GM12878 (cell line): Measurements from ENCODE around the gene MYCBP. TPM values are rescaled to one million over a fixed set of nuclear protein-coding genes. Genes with fewer than 3 reads are reported as not detected.

Experiments used
- ATAC-seq: fragments of 200-7000 bp; cut with Tn5 transposase; 3 replicates; pipeline ENCODE4 v1.9.1; 2020; ENCODE audit warnings: mild to moderate bottlenecking, moderate library complexity
- BruUV-seq: library from RNA; stranded (reverse); fragments of 400-500 nt; replicated peaks from 2 replicates; lab custom pipeline; 2021; lab: Mats Ljungman, UMichigan
- CTCF ChIA-PET: fragments of 300-600 bp; sonication (Branson Sonifier 250); formaldehyde crosslinking; extraction: SDS; loops from one replicate; lab custom pipeline; 2021; ENCODE audit warnings: inconsistent platforms; lab: Yijun Ruan, JAX
- POLR2A ChIA-PET: fragments of 350-600 bp; formaldehyde crosslinking; extraction: SDS; loops from one replicate; lab custom pipeline; 2021; ENCODE audit warnings: inconsistent platforms; lab: Charles Lee
- RAD21 ChIA-PET: fragments of 300-600 bp; sonication (Branson Sonifier 250); formaldehyde crosslinking; loops from one replicate; lab custom pipeline; 2023; ENCODE audit warnings: antibody characterized with exemption; ENCODE audit not compliant: unreplicated experiment; lab: Charles Lee
- SMC1A ChIA-PET: fragments of 300-600 bp; sonication (Branson Sonifier 250); formaldehyde crosslinking; loops from one replicate; lab custom pipeline; 2023; ENCODE audit not compliant: unreplicated experiment, uncharacterized antibody; lab: Charles Lee
- DNase-seq: peaks from one replicate; pipeline ENCODE4 v3.0.0-alpha.2; 2011; ENCODE audit warnings: low read depth, low spot score
- FAIRE-seq: peaks from 3 replicates; lab custom pipeline; 2011; peaks lifted over from hg19 to GRCh38; lab: Jason Lieb, UNC
- H2AFZ ChIP-seq: 2 replicates; pipeline ENCODE4 v1.6.0; 2011; ENCODE audit warnings: low read depth, low read length, control low read depth; ENCODE audit not compliant: control insufficient read depth
- H3K27ac ChIP-seq: 2 replicates; pipeline ENCODE4 v1.5.1; 2011; ENCODE audit warnings: control low read depth; ENCODE audit not compliant: control insufficient read depth, insufficient read depth
- H3K27me3 ChIP-seq, 2 experiments: replicated peaks in 1 of 2; 2 replicates each; pipeline versions ENCODE4 v1.6.0 to v1.6.1; 2011; ENCODE audit warnings: low read length in 1 of 2; ENCODE audit not compliant: control insufficient read depth in 2 of 2, insufficient read depth in 2 of 2
- H3K36me3 ChIP-seq, 2 experiments: 2 replicates each; pipeline ENCODE4 v1.5.1; 2011; ENCODE audit warnings: low read length in 1 of 2; ENCODE audit not compliant: control insufficient read depth in 2 of 2, insufficient read depth in 2 of 2
- H3K4me1 ChIP-seq: 2 replicates; pipeline ENCODE4 v1.6.1; 2011; ENCODE audit warnings: mild to moderate bottlenecking, low read length, moderate library complexity, mixed read lengths; ENCODE audit not compliant: control insufficient read depth, insufficient read depth
- H3K4me2 ChIP-seq: 2 replicates; pipeline ENCODE4 v1.6.0; 2011; ENCODE audit warnings: control low read depth; ENCODE audit not compliant: control insufficient read depth, insufficient read depth
- H3K4me3 ChIP-seq: fragments of 200-600 bp; sonication (generic); 2 replicates; pipeline ENCODE4 v1.5.1; 2016
- H3K79me2 ChIP-seq: 2 replicates; pipeline ENCODE4 v1.6.0; 2011; ENCODE audit warnings: low read length; ENCODE audit not compliant: control insufficient read depth, insufficient read depth
- H3K9ac ChIP-seq: 2 replicates; pipeline ENCODE4 v1.8.0; 2011; ENCODE audit warnings: low read length, control low read depth, mixed read lengths; ENCODE audit not compliant: control insufficient read depth, insufficient read depth
- H3K9me3 ChIP-seq: replicated peaks from 3 replicates; pipeline ENCODE4 v1.5.1; 2011; ENCODE audit warnings: mild to moderate bottlenecking, low read length; ENCODE audit not compliant: control insufficient read depth, insufficient read depth
- H4K20me1 ChIP-seq: 2 replicates; pipeline ENCODE4 v1.6.0; 2011; ENCODE audit not compliant: control insufficient read depth, insufficient read depth
- CBX3 ChIP-seq: fragments of 200-600 bp; sonication (generic); IDR thresholded peaks from 2 replicates; pipeline ENCODE4 v1.6.1; 2016; ENCODE audit warnings: low read depth, borderline replicate concordance
- CREB1 ChIP-seq: IDR thresholded peaks from 2 replicates; pipeline ENCODE4 v1.6.1; 2012; ENCODE audit warnings: low read depth, mild to moderate bottlenecking, inconsistent platforms
- CUX1 ChIP-seq: IDR thresholded peaks from 2 replicates; pipeline ENCODE4 v1.6.1; 2012; ENCODE audit warnings: improper control_type of control experiment, low read depth, low read length; ENCODE audit not compliant: insufficient replicate concordance
- E2F8 ChIP-seq: fragments of 450-650 bp; IDR thresholded peaks from 2 replicates; pipeline ENCODE4 v1.6.1; 2018; ENCODE audit warnings: mild to moderate bottlenecking, low read depth, moderate library complexity; ENCODE audit not compliant: partially characterized antibody
- ETV6 ChIP-seq, 2 experiments: fragments of 450-650 bp in 1 of 2; IDR thresholded peaks in 1 of 2; conservative IDR thresholded peaks in 1 of 2; 2 replicates each; pipeline ENCODE4 v1.6.1; 2014; ENCODE audit warnings: antibody characterized with exemption in 1 of 2, borderline replicate concordance in 1 of 2, low read depth in 1 of 2, mild to moderate bottlenecking in 1 of 2, moderate library complexity in 1 of 2
- MAX ChIP-seq: IDR thresholded peaks from 2 replicates; pipeline ENCODE4 v1.6.1; 2012; ENCODE audit warnings: low read depth, low read length, improper control_type of control experiment
- MTA2 ChIP-seq: fragments of 450-650 bp; IDR thresholded peaks from 2 replicates; pipeline ENCODE4 v1.6.1; 2016; ENCODE audit warnings: low read depth, mild to moderate bottlenecking, moderate library complexity
- MTA3 ChIP-seq: IDR thresholded peaks from 2 replicates; pipeline ENCODE4 v1.6.1; 2012; ENCODE audit warnings: low read length, inconsistent platforms, borderline replicate concordance
- NFYA ChIP-seq: IDR thresholded peaks from 2 replicates; pipeline ENCODE4 v1.6.1; 2011; ENCODE audit warnings: low read depth, mild to moderate bottlenecking, low read length, improper control_type of control experiment, borderline replicate concordance
- PKNOX1 ChIP-seq: fragments of 450-650 bp; IDR thresholded peaks from 2 replicates; pipeline ENCODE4 v1.6.1; 2016; ENCODE audit warnings: mild to moderate bottlenecking
- POLR2AphosphoS2 ChIP-seq: IDR thresholded peaks from 2 replicates; pipeline ENCODE4 v1.6.1; 2011; ENCODE audit warnings: low read depth, mild to moderate bottlenecking, low read length, improper control_type of control experiment, moderate library complexity
- SMARCA5 ChIP-seq: fragments of 450-650 bp; IDR thresholded peaks from 2 replicates; pipeline ENCODE4 v1.6.1; 2017; ENCODE audit warnings: mild to moderate bottlenecking
- ZNF24 ChIP-seq: fragments of 450-650 bp; IDR thresholded peaks from 2 replicates; pipeline ENCODE4 v1.6.1; 2017; ENCODE audit warnings: antibody characterized with exemption, mild to moderate bottlenecking
- WGBS: methylation state at CpG from one replicate; pipeline ENCODE4 v1.1.6; 2016; ENCODE audit warnings: low lambda C conversion rate; ENCODE audit not compliant: insufficient replicate concordance, insufficient coverage; ENCODE audit errors: missing lambda C conversion rate; 5-methylcytosine and 5-hydroxymethylcytosine counted together
- in situ Hi-C: fragments of 300-500 bp; cut with MboI; formaldehyde crosslinking; loops from 9 replicates; pipeline ENCODE4 v1.14.3; 2018; ENCODE audit warnings: mixed read lengths
- intact Hi-C: fragments of 100-400 bp; cut with micrococcal nuclease; formaldehyde crosslinking; loops from one replicate; pipeline ENCODE4 v1.14.2; 2022; ENCODE audit not compliant: unreplicated experiment
- polyA plus RNA-seq, 11 experiments: library from polyadenylated mRNA; depleted of rRNA in 4 of 11; unstranded in 6 of 11; stranded (reverse) in 5 of 11; fragments of >200 nt; fragmentation: Nextera tagmentation in 4 of 11; fragmentation: Illumina TruSeq in 1 of 11; extraction: Ambion mirVana in 4 of 11; extraction: Trizol in 1 of 11; gene quantifications; 1 replicate in 1 of 11; 2 replicates in 10 of 11; pipeline versions ENCODE4 v1.2.1 to v1.2.3, GENCODE V29; 2011 to 2016; ENCODE audit warnings: inconsistent platforms in 2 of 11, missing spikeins in 2 of 11, low read depth in 1 of 11
- total RNA-seq, 4 experiments: library from RNA; depleted of rRNA in 3 of 4; stranded (reverse); fragments of >200 nt in 3 of 4; fragmentation: Illumina TruSeq in 1 of 4; extraction: Trizol in 1 of 4; gene quantifications; 2 replicates each; pipeline versions ENCODE4 v1.2.1 to v1.2.3, GENCODE V29; 2013 to 2021

The MYCBP gene
- total and polyA plus RNA-seq, 10 of the 15 experiments (the other 5 are each of a cell fraction or from before 2014, with no cell fraction given): 26.1 to 210 (median 43.1) TPM

GRCh38 chr1:38888423-38889333 lies 15.5 kb upstream of the MYCBP start:
- intact Hi-C loops (no loop called here), in situ Hi-C loops (no loop called here)
- no peak for ATAC-seq
- 81% methylated on average over 9 of the region's 9 CpGs for WGBS
- BruUV-seq: no TSS peak
- no peaks in the 10 kb centered on the region for H3K9me3 ChIP-seq
- H3K4me2 ChIP-seq: no peak overlapping the region
- no peak for FAIRE-seq
- ChIA-PET CTCF (no interaction called here), RAD21 (interaction anchor here (0.5 to 1.0 kb wide), 2 partner anchors 203 to 988 kb away, joined by 3 read pairs; no protein-coding TSS in a partner anchor), SMC1A (interaction anchor here (1.0 kb wide), 1 partner anchor 13 kb away, joined by 4 read pairs; no protein-coding TSS in a partner anchor), POLR2A (no interaction called here)
- no peak for DNase-seq
- no peaks in the 10 kb centered on the region for H4K20me1 ChIP-seq
- H3K79me2 ChIP-seq: no peaks in the 10 kb centered on the region
- no peaks in the 10 kb centered on the region for H3K36me3 ChIP-seq
- H2AFZ ChIP-seq: no peak overlapping the region
- no peak overlapping the region for H3K4me3 ChIP-seq
- H3K4me1 ChIP-seq: no peaks in the 10 kb centered on the region
- H3K9ac ChIP-seq: no peak overlapping the region
- H3K27me3 ChIP-seq: no peaks in the 10 kb centered on the region
- no peak overlapping the region for H3K27ac ChIP-seq
- TF ChIP-seq MTA2 (no peak), E2F8 (no peak), POLR2AphosphoS2 (no peak), CBX3 (no peak), CUX1 (no peak), NFYA (no peak), ETV6 (conservative IDR thresholded peaks at IDR 0.05 in 1 of 2, IDR thresholded peaks at IDR 0.05 in 1 of 2; ENCODE audit: borderline replicate concordance in 1 of 2, low read depth in 1 of 2) (no peak), SMARCA5 (no peak), MAX (no peak), PKNOX1 (no peak), MTA3 (no peak), CREB1 (no peak), ZNF24 (no peak)
